ENCODE measurements around the gene PLEKHM3.

GRCh38 chr2:207865210-207865609, 160.1 kb downstream of the PLEKHM3 start:
- TF ChIP-seq POLR2A (IDR thresholded peaks at IDR 0.05): no peak
- TF ChIP-seq, protein P1, sequence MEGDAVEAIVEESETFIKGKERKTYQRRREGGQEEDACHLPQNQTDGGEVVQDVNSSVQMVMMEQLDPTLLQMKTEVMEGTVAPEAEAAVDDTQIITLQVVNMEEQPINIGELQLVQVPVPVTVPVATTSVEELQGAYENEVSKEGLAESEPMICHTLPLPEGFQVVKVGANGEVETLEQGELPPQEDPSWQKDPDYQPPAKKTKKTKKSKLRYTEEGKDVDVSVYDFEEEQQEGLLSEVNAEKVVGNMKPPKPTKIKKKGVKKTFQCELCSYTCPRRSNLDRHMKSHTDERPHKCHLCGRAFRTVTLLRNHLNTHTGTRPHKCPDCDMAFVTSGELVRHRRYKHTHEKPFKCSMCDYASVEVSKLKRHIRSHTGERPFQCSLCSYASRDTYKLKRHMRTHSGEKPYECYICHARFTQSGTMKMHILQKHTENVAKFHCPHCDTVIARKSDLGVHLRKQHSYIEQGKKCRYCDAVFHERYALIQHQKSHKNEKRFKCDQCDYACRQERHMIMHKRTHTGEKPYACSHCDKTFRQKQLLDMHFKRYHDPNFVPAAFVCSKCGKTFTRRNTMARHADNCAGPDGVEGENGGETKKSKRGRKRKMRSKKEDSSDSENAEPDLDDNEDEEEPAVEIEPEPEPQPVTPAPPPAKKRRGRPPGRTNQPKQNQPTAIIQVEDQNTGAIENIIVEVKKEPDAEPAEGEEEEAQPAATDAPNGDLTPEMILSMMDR (IDR thresholded peaks at IDR 0.05): no peak
